GM18868 (cell line): Measurements from ENCODE around the gene CDHR1.

Experiments
- ATAC-seq: cut with Tn5 transposase; IDR thresholded peaks from one replicate; pipeline ENCODE4 v1.9.1; 2021; ENCODE audit warnings: mild to moderate bottlenecking, moderate library complexity; ENCODE audit not compliant: unreplicated experiment

Gene CDHR1

GRCh38 chr10:84258034-84258695 lies 63.8 kb downstream of the CDHR1 start:
- ATAC-seq: no peak

- ATAC-seq: no peak
Observed at GRCh38 chr10:84261236-84261915, 67.0 kb downstream of the CDHR1 start.

GRCh38 chr10:84262190-84262956 lies 68.0 kb downstream of the CDHR1 start:
- no peak for ATAC-seq

GRCh38 chr10:84263716-84264115 lies 69.4 kb downstream of the CDHR1 start:
- no peak for ATAC-seq

- peak; percentile 91 for ATAC-seq
Observed at GRCh38 chr10:84264611-84265141, 70.3 kb downstream of the CDHR1 start.

GRCh38 chr10:84265418-84265817 lies 71.1 kb downstream of the CDHR1 start:
- no peak for ATAC-seq

- ATAC-seq: peak; percentile 64
Observed at GRCh38 chr10:84267503-84268126, 73.3 kb downstream of the CDHR1 start.

- no peak for ATAC-seq
Observed at GRCh38 chr10:84269162-84269561, 74.8 kb downstream of the CDHR1 start.
